Measurements from ENCODE around the gene ZNF316.

Gene ZNF316

DNA sequence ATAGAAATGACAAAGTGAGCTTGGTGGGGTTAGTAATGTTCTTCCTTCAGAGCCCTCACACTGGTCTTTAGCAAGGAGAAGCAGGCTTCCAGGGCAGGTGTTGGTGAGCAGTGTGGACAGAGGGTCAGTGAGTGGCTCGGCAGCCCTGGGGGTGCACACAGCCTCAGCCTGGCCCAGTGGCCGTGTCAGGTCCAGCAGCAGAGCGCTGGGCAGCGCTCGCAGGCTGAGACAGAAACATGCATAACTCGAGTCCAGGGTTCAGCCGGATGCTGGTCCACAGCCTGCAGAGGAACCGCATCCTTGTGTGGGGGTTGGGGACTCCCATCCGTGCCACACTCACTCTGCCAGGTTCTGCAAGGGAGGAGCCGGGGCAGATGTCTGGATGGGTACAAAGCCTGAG, 32.7 kb upstream of the ZNF316 start:
- in situ Hi-C loops (cut with MboI; ENCODE audit: low pct_unique_long_range_greater_than_20kb, low sequenced_read_pairs, unreplicated experiment), result no loop called here
- TF ChIP-seq, protein P1, sequence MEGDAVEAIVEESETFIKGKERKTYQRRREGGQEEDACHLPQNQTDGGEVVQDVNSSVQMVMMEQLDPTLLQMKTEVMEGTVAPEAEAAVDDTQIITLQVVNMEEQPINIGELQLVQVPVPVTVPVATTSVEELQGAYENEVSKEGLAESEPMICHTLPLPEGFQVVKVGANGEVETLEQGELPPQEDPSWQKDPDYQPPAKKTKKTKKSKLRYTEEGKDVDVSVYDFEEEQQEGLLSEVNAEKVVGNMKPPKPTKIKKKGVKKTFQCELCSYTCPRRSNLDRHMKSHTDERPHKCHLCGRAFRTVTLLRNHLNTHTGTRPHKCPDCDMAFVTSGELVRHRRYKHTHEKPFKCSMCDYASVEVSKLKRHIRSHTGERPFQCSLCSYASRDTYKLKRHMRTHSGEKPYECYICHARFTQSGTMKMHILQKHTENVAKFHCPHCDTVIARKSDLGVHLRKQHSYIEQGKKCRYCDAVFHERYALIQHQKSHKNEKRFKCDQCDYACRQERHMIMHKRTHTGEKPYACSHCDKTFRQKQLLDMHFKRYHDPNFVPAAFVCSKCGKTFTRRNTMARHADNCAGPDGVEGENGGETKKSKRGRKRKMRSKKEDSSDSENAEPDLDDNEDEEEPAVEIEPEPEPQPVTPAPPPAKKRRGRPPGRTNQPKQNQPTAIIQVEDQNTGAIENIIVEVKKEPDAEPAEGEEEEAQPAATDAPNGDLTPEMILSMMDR (IDR thresholded peaks at IDR 0.05; ENCODE audit: extremely low read depth, insufficient read depth, missing control alignments), result no peak
- no peak for DNase-seq (ENCODE audit: low spot score)

DNA sequence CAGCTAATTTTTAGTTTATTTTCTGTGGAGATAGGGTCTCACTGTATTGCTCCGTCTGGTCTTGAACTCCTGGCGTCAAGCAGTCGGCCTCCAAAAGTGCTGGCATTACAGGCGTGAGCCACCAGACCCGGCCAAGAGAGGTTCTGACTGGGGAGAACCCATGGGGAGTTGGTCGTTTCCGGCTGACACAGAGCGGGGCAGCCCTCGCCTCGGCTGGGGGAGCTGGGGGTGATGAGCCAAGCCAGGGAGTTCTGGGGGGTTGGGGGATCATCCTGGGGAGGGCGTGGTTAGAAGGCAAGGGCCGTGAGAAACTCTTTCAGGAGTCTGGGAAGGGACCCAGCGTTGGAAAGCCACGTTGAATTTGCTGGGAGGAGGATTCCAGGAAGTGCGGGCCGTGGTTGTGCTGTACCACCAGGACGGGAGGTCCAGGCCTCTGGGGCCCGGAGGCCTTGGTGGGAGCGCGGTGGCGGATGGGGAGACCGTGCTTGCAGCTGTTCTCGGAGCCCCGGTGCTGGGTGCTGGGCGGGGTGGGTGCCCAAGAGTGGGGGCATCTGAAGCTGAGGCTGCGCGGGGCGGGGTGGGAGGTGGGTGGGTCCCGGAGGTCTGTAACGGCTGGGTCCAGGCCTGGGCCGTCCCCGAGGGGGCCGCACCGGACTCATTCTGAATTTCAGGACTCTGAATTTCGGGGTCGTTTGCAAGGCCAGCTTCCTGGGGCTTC, 30.1 kb upstream of the ZNF316 start:
- in situ Hi-C loops (cut with MboI; ENCODE audit: low pct_unique_long_range_greater_than_20kb, low sequenced_read_pairs, unreplicated experiment), result no loop called here
- peak; percentile 11 for DNase-seq (ENCODE audit: low spot score)
- TF ChIP-seq, protein P1 (IDR thresholded peaks at IDR 0.05; ENCODE audit: extremely low read depth, insufficient read depth, missing control alignments), result no peak

DNA sequence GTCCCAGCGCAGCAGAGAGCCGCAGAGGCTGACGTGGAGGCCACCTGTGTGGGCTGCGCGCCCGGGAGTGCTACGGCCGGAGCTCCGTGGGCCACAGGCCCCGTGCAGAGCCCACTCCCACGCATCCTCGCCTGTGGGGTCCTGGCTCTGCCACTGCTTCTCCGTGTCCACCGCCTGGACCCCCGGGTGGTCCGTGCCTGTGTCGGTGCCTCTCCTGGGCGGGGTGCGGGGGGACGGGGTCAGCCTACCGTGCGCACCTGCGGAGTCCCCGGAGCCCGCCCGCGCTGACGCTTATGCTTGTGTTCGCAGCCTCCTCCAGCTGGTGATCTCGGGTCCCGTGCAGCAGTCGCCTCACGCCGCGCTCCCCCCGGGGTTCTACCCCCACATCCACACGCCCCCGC, 29.5 kb upstream of the ZNF316 start:
- TF ChIP-seq, protein P1 (IDR thresholded peaks at IDR 0.05; ENCODE audit: extremely low read depth, insufficient read depth, missing control alignments), result no peak
- in situ Hi-C loops (cut with MboI; ENCODE audit: low pct_unique_long_range_greater_than_20kb, low sequenced_read_pairs, unreplicated experiment), result no loop called here
- peak; percentile 14 for DNase-seq (ENCODE audit: low spot score)

DNA sequence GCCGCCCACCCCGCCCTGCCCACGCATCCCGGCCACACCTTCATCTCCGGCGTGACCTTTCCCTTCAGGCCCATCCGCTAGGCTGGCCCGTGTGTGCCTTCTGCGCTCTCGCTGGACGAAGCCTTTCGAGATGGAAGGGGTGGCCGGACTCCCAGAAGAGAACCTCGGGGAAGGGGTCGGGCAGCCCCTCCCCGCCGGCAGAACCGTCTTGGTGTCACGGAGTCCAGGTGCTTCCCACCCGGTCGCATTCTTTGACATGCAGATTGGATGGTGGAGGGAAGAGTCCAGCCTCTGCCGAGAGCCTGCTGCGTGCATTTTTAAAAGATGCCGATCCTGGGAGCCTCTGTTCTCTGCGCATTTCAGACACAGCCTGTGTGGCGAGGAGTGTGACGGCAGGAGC, 29.0 kb upstream of the ZNF316 start:
- DNase-seq (ENCODE audit: low spot score), result no peak
- in situ Hi-C loops (cut with MboI; ENCODE audit: low pct_unique_long_range_greater_than_20kb, low sequenced_read_pairs, unreplicated experiment), result no loop called here
- TF ChIP-seq, protein P1 (IDR thresholded peaks at IDR 0.05; ENCODE audit: extremely low read depth, insufficient read depth, missing control alignments), result no peak

DNA sequence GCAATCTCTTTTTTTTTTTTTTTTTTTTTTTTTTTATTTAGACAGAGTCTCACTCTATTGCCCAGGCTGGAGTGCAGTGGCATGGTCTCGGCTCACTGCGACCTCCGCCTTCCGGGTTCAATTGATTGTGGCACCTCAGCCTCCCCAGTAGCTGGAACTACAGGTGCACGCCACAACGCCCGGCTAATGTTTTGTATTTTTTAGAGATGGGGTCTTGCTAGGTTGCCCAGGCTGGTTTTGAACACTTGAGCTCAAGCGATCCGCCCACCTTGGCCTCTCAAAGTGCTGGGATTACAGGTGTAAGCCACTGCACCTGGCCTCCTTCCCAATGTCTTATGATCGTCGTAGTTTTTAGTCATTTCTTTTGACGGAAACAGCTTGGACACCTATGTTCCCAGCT, 28.3 kb upstream of the ZNF316 start:
- no peak for DNase-seq (ENCODE audit: low spot score)
- TF ChIP-seq, protein P1 (IDR thresholded peaks at IDR 0.05; ENCODE audit: extremely low read depth, insufficient read depth, missing control alignments), result no peak
- in situ Hi-C loops (cut with MboI; ENCODE audit: low pct_unique_long_range_greater_than_20kb, low sequenced_read_pairs, unreplicated experiment), result no loop called here

DNA sequence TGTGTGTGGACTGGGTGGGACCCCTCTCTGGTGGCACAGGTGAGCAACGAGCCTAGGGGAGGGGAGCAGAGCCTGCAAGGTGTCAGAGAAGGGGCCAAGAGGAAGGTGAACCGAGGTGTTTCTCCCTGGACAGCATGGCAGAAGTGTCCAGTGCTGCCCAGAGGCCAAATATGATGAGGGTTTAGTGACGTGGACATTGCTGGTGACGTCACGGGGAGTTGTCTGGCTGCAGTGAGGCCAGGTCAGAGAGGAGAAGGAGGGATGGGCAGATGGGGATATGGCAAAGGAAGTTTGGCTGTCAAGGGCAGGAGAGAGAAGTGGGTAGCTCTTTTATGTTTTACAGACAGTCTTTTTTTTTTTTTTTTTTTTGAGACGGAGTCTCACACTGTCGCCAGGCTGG, 24.3 kb upstream of the ZNF316 start:
- in situ Hi-C loops (cut with MboI; ENCODE audit: low pct_unique_long_range_greater_than_20kb, low sequenced_read_pairs, unreplicated experiment), result no loop called here
- no peak for DNase-seq (ENCODE audit: low spot score)

More for the DNA sequence above, 24.3 kb upstream of the ZNF316 start:
- TF ChIP-seq, protein P1 (IDR thresholded peaks at IDR 0.05; ENCODE audit: extremely low read depth, insufficient read depth, missing control alignments), result no peak

All from GM13977 (cell line).